ENCODE results near the gene SAE1.

- TF ChIP-seq CTCF (IDR thresholded peaks at IDR 0.05) (no peak), POLR2AphosphoS5 (IDR thresholded peaks at IDR 0.05) (no peak)
These were observed 7.2 kb upstream of the SAE1 start for GRCh38 chr19:47123406-47123805.

Data from breast epithelium (tissue), 3 donors.